Retina (tissue), 1 donor: ENCODE measurements around the gene OAS3.

Experiments used
- DNase-seq: peaks from one replicate; pipeline ENCODE4 v3.0.0-alpha.2; 2016

The OAS3 gene

GRCh38 chr12:112962561-112962960 is 24.3 kb downstream of the OAS3 start:
- no peak for DNase-seq

- DNase-seq: peak; percentile 9
Measured at GRCh38 chr12:112963227-112963861, 25.1 kb downstream of the OAS3 start.

GRCh38 chr12:112964067-112964670 is 25.9 kb downstream of the OAS3 start:
- no peak for DNase-seq

- DNase-seq: no peak
Measured at GRCh38 chr12:112964915-112965314, 26.6 kb downstream of the OAS3 start.

DNA sequence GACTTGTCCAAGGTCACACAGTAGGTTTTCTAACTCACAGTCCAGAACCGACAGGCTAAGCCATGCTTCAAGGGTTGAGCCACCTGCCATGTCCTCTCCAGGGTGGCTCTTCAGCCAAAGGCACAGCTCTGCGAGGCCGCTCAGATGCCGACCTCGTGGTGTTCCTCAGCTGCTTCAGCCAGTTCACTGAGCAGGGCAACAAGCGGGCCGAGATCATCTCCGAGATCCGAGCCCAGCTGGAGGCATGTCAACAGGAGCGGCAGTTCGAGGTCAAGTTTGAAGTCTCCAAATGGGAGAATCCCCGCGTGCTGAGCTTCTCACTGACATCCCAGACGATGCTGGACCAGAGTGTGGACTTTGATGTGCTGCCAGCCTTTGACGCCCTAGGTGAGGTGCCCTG is 27.4 kb downstream of the OAS3 start:
- DNase-seq: no peak

DNA sequence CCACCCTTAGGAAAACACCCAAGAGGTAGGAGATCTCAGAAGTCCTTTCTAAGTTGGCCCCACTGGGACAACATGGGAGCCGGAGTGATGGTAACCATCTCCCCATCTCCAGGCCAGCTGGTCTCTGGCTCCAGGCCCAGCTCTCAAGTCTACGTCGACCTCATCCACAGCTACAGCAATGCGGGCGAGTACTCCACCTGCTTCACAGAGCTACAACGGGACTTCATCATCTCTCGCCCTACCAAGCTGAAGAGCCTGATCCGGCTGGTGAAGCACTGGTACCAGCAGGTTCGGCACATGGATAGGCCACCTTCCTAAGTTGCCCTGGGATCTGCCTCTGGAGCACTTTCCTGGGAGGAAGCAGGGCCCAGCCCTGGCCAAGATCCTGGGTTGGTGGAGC is 29.0 kb downstream of the OAS3 start:
- DNase-seq: no peak

GRCh38 chr12:112967858-112968257 is 29.6 kb downstream of the OAS3 start:
- no peak for DNase-seq

DNA sequence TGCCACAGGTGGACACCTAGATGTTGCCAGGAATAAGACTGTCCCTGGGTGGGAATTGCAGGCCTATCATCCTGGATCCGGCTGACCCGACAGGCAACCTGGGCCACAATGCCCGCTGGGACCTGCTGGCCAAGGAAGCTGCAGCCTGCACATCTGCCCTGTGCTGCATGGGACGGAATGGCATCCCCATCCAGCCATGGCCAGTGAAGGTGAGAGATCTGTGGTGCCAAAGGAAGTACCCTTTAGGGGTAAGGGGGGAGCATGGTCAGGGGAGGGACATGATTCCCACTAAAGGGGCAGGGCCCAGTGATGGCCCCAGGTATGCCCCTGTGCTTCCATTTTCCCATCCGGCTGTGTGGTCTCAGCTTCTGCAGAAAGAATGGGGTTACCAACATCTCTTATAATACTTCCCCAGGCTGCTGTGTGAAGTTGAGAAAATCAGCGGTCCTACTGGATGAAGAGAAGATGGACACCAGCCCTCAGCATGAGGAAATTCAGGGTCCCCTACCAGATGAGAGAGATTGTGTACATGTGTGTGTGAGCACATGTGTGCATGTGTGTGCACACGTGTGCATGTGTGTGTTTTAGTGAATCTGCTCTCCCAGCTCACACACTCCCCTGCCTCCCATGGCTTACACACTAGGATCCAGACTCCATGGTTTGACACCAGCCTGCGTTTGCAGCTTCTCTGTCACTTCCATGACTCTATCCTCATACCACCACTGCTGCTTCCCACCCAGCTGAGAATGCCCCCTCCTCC is 31.5 kb downstream of the OAS3 start:
- DNase-seq: no peak

GRCh38 chr12:112970391-112970790 is 32.1 kb downstream of the OAS3 start:
- no peak for DNase-seq

DNA sequence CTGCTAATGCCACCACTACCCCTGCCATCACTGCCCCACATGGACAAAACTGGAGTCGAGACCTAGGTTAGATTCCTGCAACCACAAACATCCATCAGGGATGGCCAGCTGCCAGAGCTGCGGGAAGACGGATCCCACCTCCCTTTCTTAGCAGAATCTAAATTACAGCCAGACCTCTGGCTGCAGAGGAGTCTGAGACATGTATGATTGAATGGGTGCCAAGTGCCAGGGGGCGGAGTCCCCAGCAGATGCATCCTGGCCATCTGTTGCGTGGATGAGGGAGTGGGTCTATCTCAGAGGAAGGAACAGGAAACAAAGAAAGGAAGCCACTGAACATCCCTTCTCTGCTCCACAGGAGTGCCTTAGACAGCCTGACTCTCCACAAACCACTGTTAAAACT is 33.0 kb downstream of the OAS3 start:
- no peak for DNase-seq

GRCh38 chr12:112973011-112973735 is 34.9 kb downstream of the OAS3 start:
- no peak for DNase-seq

- no peak for DNase-seq
Measured at GRCh38 chr12:112973818-112974231, 35.6 kb downstream of the OAS3 start.

- DNase-seq: no peak
Measured at GRCh38 chr12:112974904-112975303, 36.6 kb downstream of the OAS3 start.

GRCh38 chr12:112977139-112977538 is 38.9 kb downstream of the OAS3 start:
- no peak for DNase-seq

- DNase-seq: no peak
Measured at GRCh38 chr12:112977641-112978040, 39.4 kb downstream of the OAS3 start.

DNA sequence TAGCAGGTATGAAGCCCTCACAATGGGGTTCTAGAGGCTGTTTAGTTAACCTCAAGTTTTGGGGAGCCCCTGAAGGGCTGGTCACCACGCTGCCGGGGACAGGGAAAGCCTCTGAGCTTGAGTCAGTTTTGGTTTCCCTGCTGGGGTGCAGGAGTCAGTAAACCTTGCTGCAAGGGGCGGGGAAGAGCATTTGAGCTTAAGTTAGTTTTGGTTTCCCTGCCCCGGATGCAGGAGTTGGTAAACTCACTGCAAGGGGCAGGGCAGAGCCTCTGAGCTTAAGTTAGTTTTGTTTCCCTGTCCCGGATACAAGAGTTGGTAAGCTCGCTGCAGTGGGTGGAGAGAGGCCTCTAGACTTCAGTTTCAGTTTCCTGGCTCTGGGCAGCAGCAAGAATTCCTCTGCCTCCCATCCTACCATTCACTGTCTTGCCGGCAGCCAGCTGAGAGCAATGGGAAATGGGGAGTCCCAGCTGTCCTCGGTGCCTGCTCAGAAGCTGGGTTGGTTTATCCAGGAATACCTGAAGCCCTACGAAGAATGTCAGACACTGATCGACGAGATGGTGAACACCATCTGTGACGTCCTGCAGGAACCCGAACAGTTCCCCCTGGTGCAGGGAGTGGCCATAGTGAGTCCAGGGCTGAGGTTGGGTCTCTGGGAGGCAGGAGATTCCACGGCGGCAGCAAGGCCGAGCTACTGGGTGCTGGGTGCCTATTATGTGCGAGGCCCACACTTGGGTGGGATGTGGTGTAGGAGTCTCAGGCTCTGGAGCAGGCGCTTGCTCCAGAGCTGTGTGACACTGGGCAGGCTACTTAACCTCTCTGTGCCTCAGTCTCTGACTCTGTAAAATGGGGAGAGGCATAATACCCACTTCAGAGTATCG is 40.1 kb downstream of the OAS3 start, which contains the start of gene OAS2:
Gene OAS2, plus strand, starts transcription at position 357 of the 878 bp plus-strand sequence. Its CDS starts 90 bp downstream, at position 447.
- DNase-seq: no peak

GRCh38 chr12:112979041-112979680 is 40.9 kb downstream of the OAS3 start:
- no peak for DNase-seq

DNA sequence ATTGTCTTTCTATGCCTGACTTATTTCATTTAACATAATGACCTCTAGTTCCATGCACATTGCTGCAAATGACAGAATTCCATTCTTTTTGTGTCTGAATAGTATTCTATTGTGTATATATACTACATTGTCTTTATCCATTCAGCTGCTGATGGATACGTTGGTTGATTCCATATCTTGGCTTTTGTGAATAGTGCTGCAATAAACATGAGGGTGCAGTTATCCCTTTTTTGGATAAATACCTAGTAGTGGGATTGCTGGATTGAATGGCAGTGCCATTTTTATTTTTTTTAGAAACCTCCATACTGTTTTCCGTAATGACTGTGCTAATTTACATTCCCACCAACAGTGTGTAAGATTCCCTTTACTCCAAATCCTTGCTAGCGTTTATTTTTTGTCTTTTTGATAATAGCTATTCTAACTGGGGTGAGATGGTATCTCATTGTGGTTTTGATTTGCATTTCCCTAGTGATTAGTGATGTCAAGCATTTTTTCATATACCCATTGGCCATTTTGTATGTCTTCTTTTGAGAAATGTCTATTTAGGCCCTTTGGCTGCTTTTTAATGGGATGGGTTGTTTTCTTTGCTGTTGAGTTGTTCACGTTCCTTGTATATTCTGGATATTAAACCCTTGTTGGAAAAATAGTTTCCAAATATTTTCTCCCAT is 42.4 kb downstream of the OAS3 start:
- no peak for DNase-seq

DNA sequence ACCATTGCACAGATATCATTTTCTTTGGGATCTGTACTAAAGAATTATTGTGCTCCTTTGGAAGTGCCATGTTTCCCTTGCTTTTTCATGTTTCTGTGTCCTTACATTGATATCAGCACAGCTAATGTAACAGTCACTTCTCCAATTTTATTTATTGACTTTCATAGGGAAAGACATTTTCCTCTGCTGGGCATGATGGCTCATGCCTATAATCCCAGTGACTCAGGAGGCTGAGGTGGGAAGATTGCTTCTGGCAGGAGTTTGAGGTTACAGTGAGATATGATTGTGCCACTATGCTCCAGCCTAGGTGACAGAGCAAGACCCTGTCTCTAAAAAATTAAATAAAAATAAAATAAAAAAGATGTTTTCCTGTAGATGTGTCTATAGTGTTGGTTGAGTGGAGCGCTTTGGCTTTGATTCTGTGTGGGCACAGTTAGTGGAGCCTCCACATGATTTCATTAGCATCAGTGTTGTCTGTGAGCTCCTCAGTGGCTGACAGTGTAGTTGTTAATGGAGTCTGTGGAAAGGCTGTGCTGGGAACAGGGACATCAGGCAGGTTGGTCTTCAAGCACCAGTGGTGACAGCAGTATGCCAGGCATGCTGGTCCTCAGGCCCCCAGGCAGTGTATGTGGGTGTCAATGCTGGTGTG is 47.5 kb downstream of the OAS3 start:
- no peak for DNase-seq

GRCh38 chr12:112986291-112986800 is 48.1 kb downstream of the OAS3 start:
- DNase-seq: no peak
